Measurements from ENCODE around the gene CIRBP. TPM values are rescaled to one million over a fixed set of nuclear protein-coding genes. Genes with fewer than 3 reads are reported as not detected.

CIRBP gene
- total RNA-seq, 2 donors from 2014 or later = 163 to 179 TPM

DNA sequence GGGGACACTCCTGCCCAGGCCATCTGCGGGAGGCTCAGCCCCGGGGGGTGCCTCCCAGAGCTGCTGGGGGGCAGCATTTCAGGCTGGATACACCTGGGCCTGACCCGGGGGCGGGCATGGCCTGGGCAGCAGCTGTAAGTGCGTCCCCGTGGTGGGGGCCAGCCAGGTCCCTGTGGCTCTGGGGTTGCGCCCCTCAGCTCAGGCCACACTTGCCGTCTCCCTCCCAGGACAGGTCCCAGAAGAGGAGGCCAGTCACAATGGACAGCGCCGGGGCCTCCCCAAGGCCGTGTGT lies 43.0 kb upstream of the CIRBP start:
- Histone ChIP-seq H3K36me3 (peaks cover 31% of the 10 kb centered on the region), H3K4me3 (no peak overlapping the region)

DNA sequence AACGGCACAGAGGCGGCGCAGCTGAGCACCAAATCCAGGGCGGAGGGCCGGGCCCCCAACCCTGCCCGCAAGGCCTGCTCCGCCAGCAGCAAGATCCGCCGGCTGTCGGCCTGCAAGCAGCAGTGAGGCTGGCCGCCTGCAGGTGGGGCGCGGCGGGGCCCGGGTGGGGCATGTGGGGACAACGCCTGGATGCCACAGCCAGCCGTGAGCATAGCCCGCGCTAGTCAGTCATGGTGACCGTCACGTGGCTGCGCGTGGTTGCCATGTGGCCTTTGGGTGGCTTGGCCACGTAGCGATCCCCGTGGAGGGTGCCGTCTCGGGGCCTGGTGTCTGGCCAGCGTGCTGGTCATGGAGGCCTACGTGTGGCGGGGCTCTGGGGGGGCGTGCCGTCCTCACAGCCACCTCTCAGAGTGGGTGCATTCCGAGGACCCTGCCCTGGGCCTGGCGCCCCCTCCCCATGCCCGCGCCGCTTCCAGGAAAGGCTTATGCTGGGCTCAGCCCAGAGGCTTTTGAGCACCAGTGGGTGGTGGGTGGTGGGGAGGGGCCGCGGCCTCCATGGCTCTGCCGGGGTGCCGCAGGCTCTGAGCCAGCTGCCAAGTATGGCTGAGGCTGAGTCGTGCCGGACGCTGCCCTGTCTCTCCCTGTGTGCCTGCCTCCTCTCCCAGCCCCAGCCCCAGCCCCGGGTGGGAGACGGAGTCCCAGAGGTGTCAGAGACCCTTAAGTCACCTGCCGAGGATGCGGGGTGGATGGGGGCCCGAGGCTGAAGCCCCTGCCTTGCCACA lies 42.4 kb upstream of the CIRBP start:
- Histone ChIP-seq H3K27me3 (no peaks in the 10 kb centered on the region), H3K9ac (ENCODE audit: low read depth in 2 of 2, low read length in 2 of 2) (no peak overlapping the region), H3K36me3 (peaks cover 28% of the 10 kb centered on the region), H3K9me3 (no peaks in the 10 kb centered on the region), H3K4me3 (no peak overlapping the region), H3K4me1 (no peaks in the 10 kb centered on the region), H3K27ac (no peak overlapping the region)
- DNase-seq = no peak
- TF ChIP-seq, protein P1, sequence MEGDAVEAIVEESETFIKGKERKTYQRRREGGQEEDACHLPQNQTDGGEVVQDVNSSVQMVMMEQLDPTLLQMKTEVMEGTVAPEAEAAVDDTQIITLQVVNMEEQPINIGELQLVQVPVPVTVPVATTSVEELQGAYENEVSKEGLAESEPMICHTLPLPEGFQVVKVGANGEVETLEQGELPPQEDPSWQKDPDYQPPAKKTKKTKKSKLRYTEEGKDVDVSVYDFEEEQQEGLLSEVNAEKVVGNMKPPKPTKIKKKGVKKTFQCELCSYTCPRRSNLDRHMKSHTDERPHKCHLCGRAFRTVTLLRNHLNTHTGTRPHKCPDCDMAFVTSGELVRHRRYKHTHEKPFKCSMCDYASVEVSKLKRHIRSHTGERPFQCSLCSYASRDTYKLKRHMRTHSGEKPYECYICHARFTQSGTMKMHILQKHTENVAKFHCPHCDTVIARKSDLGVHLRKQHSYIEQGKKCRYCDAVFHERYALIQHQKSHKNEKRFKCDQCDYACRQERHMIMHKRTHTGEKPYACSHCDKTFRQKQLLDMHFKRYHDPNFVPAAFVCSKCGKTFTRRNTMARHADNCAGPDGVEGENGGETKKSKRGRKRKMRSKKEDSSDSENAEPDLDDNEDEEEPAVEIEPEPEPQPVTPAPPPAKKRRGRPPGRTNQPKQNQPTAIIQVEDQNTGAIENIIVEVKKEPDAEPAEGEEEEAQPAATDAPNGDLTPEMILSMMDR (IDR thresholded peaks at IDR 0.05) = no peak
- intact Hi-C loops (cut with DNase I) = no loop called here

More for the DNA sequence above, 43.0 kb upstream of the CIRBP start:
- Histone ChIP-seq H3K27ac (no peak overlapping the region), H3K27me3 (no peaks in the 10 kb centered on the region), H3K4me1 (no peaks in the 10 kb centered on the region), H3K9me3 (no peaks in the 10 kb centered on the region), H3K9ac (ENCODE audit: low read depth in 2 of 2, low read length in 2 of 2) (no peak overlapping the region)
- no peak for DNase-seq
- intact Hi-C loops (cut with DNase I) = no loop called here
- TF ChIP-seq, protein P1 (IDR thresholded peaks at IDR 0.05) = no peak

DNA sequence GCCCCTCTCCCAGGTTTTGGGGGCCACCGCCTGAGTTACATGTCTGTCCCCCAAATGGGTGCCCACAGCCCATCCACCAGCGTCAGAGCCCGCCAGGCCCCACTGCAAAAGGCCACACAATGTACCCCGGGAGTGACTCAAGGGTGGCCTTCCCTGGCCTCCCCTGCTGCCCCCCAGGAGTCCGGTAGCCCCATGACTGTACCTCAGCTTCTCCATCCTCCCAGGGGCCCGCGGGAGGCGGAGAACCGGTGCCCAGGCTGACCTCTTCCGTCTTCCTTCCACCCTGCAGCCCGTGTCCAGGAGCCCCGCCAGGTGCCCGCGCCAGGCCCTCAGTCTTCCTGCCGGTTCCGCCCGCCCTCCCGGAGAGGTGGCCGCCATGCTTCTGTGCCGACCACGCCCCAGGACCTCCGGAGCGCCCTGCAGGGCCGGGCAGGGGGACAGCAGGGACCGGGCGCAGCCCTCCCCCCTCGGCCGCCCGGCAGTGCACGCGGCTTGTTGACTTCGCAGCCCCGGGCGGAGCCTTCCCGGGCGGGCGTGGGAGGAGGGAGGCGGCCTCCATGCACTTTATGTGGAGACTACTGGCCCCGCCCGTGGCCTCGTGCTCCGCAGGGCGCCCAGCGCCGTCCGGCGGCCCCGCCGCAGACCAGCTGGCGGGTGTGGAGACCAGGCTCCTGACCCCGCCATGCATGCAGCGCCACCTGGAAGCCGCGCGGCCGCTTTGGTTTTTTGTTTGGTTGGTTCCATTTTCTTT lies 41.7 kb upstream of the CIRBP start:
- H3K9me3 ChIP-seq = no peaks in the 10 kb centered on the region
- TF ChIP-seq, protein P1 (IDR thresholded peaks at IDR 0.05) = no peak
- H3K27ac ChIP-seq = no peak overlapping the region
- intact Hi-C loops (cut with DNase I) = no loop called here
- peak; percentile 69 for DNase-seq
- H3K27me3 ChIP-seq = no peaks in the 10 kb centered on the region
- peaks cover 22% of the 10 kb centered on the region for H3K36me3 ChIP-seq
- H3K4me3 ChIP-seq = no peak overlapping the region
- H3K4me1 ChIP-seq = no peaks in the 10 kb centered on the region
- no peak overlapping the region for H3K9ac ChIP-seq (ENCODE audit: low read depth in 2 of 2, low read length in 2 of 2)

DNA sequence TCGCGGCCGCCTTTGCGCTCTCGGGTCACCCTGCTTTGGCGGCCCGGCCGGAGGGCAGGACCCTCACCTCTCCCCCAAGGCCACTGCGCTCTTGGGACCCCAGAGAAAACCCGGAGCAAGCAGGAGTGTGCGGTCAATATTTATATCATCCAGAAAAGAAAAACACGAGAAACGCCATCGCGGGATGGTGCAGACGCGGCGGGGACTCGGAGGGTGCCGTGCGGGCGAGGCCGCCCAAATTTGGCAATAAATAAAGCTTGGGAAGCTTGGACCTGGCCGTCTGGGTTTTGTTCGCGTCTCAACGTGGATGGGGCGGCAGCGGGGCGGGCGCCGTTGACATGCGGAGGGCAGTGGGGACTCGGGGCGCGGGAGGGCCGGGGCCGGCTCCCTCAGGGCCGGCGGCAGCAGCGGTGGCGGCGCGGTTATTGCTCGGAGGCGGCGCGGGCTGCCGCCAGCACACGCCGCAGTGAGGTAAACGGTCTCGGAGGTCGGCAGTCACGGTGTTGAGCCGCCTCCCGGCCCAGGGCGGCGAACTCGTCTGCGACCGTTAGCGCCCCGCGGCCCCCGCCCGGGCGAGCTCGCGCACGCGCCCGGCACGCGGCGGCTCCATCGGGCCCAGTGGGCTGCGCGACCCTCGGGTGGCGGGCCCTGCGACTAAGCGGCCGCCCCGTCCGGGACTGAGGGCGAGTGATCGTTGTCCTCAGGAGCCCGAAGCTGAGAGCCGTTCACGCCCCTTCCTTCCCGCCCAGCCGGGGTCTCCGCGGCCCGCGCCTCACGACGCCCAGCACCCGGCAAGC lies 40.8 kb upstream of the CIRBP start:
- Histone ChIP-seq H3K36me3 (peaks cover 13% of the 10 kb centered on the region), H3K9me3 (no peaks in the 10 kb centered on the region), H3K4me3 (no peak overlapping the region), H3K4me1 (peaks cover 8% of the 10 kb centered on the region), H3K27ac (no peak overlapping the region), H3K9ac (ENCODE audit: low read depth in 2 of 2, low read length in 2 of 2) (no peak overlapping the region), H3K27me3 (no peaks in the 10 kb centered on the region)
- no peak for DNase-seq
- TF ChIP-seq, protein P1 (IDR thresholded peaks at IDR 0.05) = no peak
- intact Hi-C loops (cut with DNase I) = no loop called here

DNA sequence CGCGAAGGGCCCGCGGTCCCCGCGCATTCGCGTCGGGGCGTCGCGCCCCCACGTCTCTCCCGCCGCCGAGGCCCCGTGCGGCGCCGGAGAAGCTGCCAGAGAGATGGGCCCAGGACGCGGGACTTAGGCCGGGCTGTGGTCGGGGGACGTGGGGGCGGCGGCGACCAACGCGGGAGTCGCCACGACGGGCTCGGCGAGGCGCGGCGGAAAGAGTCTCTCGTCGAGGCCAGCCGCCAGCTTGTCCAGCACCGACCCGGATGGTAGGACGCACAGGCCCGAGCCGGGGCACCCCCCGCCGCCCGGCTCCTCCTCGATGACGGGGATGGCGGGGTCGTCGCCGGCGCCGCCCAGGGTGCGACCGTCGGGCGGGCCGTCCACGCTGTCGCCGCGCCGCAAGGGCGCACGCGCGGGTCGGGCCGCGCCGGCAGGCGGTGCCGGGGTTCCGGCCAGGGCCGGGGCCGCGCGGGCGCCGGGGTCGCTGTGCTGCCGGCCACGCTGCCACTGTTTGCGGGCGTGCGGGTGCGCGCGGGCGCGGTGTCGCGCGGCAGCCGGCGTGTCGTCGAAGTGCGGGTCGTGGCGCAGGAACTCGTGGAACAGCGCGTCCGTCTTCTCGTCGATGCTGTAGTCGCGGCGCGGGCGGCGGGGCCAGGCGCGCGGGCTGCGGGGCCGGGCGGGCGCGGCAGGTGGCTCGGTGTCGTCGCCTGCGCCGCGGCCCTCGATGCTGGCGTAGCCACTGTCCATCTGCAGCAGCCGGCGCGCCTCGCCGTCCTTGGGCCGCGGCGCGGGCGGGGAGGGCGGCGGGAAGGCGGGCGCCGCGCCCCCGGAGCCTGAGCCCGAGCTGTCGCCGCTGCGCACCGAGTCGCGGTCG lies 39.8 kb upstream of the CIRBP start:
- intact Hi-C loops (cut with DNase I) = no loop called here
- no peak for DNase-seq
- Histone ChIP-seq H3K4me3 (no peak overlapping the region), H3K27me3 (peaks cover 8% of the 10 kb centered on the region), H3K36me3 (peaks cover 4% of the 10 kb centered on the region), H3K4me1 (peaks cover 16% of the 10 kb centered on the region), H3K9ac (ENCODE audit: low read depth in 2 of 2, low read length in 2 of 2) (no peak overlapping the region), H3K9me3 (no peaks in the 10 kb centered on the region), H3K27ac (no peak overlapping the region)
- TF ChIP-seq, protein P1 (IDR thresholded peaks at IDR 0.05) = no peak

All from colonic mucosa (tissue), 4 donors.